Panc1 (cell line): Measurements from ENCODE around the gene OMD. TPM values are rescaled to one million over a fixed set of nuclear protein-coding genes. Genes with fewer than 3 reads are reported as not detected.

Experiments used
- ATAC-seq: fragments of 200-7000 bp; cut with Tn5 transposase; 2 replicates; pipeline ENCODE4 v1.9.1; 2020; ENCODE audit warnings: mild to moderate bottlenecking, moderate library complexity
- BruUV-seq: library from RNA; stranded (reverse); fragments of 400-500 nt; replicated peaks from 2 replicates; lab custom pipeline; 2021; lab: Mats Ljungman, UMichigan
- CTCF ChIA-PET: fragments of 300-600 bp; sonication (Branson Sonifier 250); formaldehyde crosslinking; loops from one replicate; lab custom pipeline; 2022; ENCODE audit warnings: antibody characterized with exemption; lab: Charles Lee
- POLR2A ChIA-PET: fragments of 300-600 bp; sonication (Branson Sonifier 250); formaldehyde crosslinking; loops from one replicate; lab custom pipeline; 2022; ENCODE audit warnings: antibody characterized with exemption; lab: Charles Lee
- DNase-seq: peaks from one replicate; pipeline ENCODE4 v3.0.0-alpha.2; 2010; ENCODE audit warnings: low read depth, low spot score
- H3K27ac ChIP-seq: 2 replicates; pipeline ENCODE4 v1.5.1; 2011; ENCODE audit warnings: mild to moderate bottlenecking, low read length, inconsistent platforms
- H3K27me3 ChIP-seq: fragments of 200-500 bp; sonication (Bioruptor generic); 2 replicates; pipeline ENCODE4 v1.6.0; 2014; ENCODE audit warnings: low read length, inconsistent platforms; ENCODE audit not compliant: control insufficient read depth, insufficient read depth
- H3K36me3 ChIP-seq: fragments of 200-500 bp; sonication (Bioruptor generic); 2 replicates; pipeline ENCODE4 v1.5.1; 2014; ENCODE audit warnings: inconsistent platforms, mild to moderate bottlenecking, low read length, moderate library complexity; ENCODE audit not compliant: control insufficient read depth, insufficient read depth
- H3K4me1 ChIP-seq: 2 replicates; pipeline ENCODE4 v1.5.1; 2011; ENCODE audit warnings: inconsistent platforms, mild to moderate bottlenecking, low read length, moderate library complexity; ENCODE audit not compliant: control insufficient read depth, insufficient read depth
- H3K4me3 ChIP-seq, 2 experiments: 2 replicates each; pipeline ENCODE4 v1.5.1; 2011 to 2012; ENCODE audit warnings: low read depth in 2 of 2, low read length in 2 of 2, mild to moderate bottlenecking in 2 of 2, inconsistent platforms in 1 of 2, moderate library complexity in 1 of 2
- H3K9me3 ChIP-seq: fragments of 200-500 bp; sonication (Bioruptor generic); 2 replicates; pipeline ENCODE4 v1.5.1; 2014; ENCODE audit warnings: low read depth, mild to moderate bottlenecking, inconsistent platforms, low read length, moderate library complexity; ENCODE audit not compliant: control insufficient read depth, insufficient read depth
- CTCF ChIP-seq: fragments of 450-650 bp; IDR thresholded peaks from 2 replicates; pipeline ENCODE4 v1.5.1; 2017; ENCODE audit warnings: mild to moderate bottlenecking
- POLR2AphosphoS5 ChIP-seq: IDR thresholded peaks from 2 replicates; pipeline ENCODE4 v1.6.1; 2012; ENCODE audit warnings: mild to moderate bottlenecking, low read depth, low read length, moderate library complexity
- REST ChIP-seq, 2 experiments: IDR thresholded peaks; 2 replicates each; pipeline ENCODE4 v1.6.1; 2011 to 2012; ENCODE audit warnings: low read depth in 2 of 2, control low read depth in 1 of 2, low read length in 1 of 2, mild to moderate bottlenecking in 1 of 2, moderate library complexity in 1 of 2; ENCODE audit not compliant: insufficient read depth in 1 of 2
- SIN3A ChIP-seq: IDR thresholded peaks from 2 replicates; pipeline ENCODE4 v1.6.1; 2012; ENCODE audit warnings: low read depth, mild to moderate bottlenecking, low read length, moderate library complexity, borderline replicate concordance; ENCODE audit not compliant: insufficient read depth
- TCF7L2 ChIP-seq: IDR thresholded peaks from 2 replicates; pipeline ENCODE4 v1.6.1; 2011; ENCODE audit warnings: mild to moderate bottlenecking, low read depth, low read length, inconsistent platforms
- in situ Hi-C: cut with HindIII; loops from 2 replicates; pipeline ENCODE4 v1.10.0; 2016; ENCODE audit warnings: low sequenced_read_pairs, low pct_unique_long_range_greater_than_20kb
- intact Hi-C: fragments of 100-400 bp; cut with micrococcal nuclease; formaldehyde crosslinking; loops from one replicate; pipeline ENCODE4 v1.10.0; 2022; ENCODE audit not compliant: unreplicated experiment
- total RNA-seq: library from RNA; stranded (reverse); gene quantifications from one replicate; pipeline ENCODE4 v1.2.1, GENCODE V29; 2021; ENCODE audit not compliant: unreplicated experiment

OMD gene
- total RNA-seq, 1 experiment from 2014 or later, result not detected

- intact Hi-C loops (no loop called here), in situ Hi-C loops (no loop called here)
- BruUV-seq, result no TSS peak
- no peaks in the 10 kb centered on the region for H3K4me1 ChIP-seq
- H3K27ac ChIP-seq, result no peak overlapping the region
- ChIA-PET POLR2A (no interaction called here), CTCF (no interaction called here)
- ATAC-seq, result no peak
- no peak overlapping the region for H3K4me3 ChIP-seq
- H3K36me3 ChIP-seq, result no peaks in the 10 kb centered on the region
- DNase-seq, result no peak
- H3K9me3 ChIP-seq, result no peaks in the 10 kb centered on the region
- no peak for TF ChIP-seq REST (IDR thresholded peaks at IDR 0.05; ENCODE audit: insufficient read depth in 1 of 2, low read depth in 2 of 2, low read length in 1 of 2)
- no peaks in the 10 kb centered on the region for H3K27me3 ChIP-seq
Measured at GRCh38 chr9:92393686-92394085, 30.6 kb downstream of the OMD start.

- BruUV-seq, result no TSS peak
- Histone ChIP-seq H3K27ac (no peak overlapping the region), H3K36me3 (no peaks in the 10 kb centered on the region), H3K4me3 (no peak overlapping the region), H3K9me3 (no peaks in the 10 kb centered on the region), H3K4me1 (no peaks in the 10 kb centered on the region), H3K27me3 (no peaks in the 10 kb centered on the region)
- intact Hi-C loops (no loop called here), in situ Hi-C loops (no loop called here)
- ChIA-PET POLR2A (no interaction called here), CTCF (no interaction called here)
- ATAC-seq (no peak), DNase-seq (no peak)
- TF ChIP-seq SIN3A (no peak), REST (IDR thresholded peaks at IDR 0.05; ENCODE audit: insufficient read depth in 1 of 2, low read depth in 2 of 2, low read length in 1 of 2) (no peak), POLR2AphosphoS5 (no peak), TCF7L2 (no peak), CTCF (no peak)
Measured at GRCh38 chr9:92392690-92393089, 31.6 kb downstream of the OMD start.
